H1 (cell line): ENCODE data around the gene GNB5.

Experiments
- CHD1 ChIP-seq: IDR thresholded peaks from 2 replicates; pipeline ENCODE4 v1.6.1; 2012; ENCODE audit warnings: low read depth, low read length, improper control_type of control experiment
- EP300 ChIP-seq, 2 experiments: IDR thresholded peaks; 1 replicate in 1 of 2; 2 replicates in 1 of 2; pipeline ENCODE4 v1.6.1; 2011 to 2012; ENCODE audit warnings: low read depth in 2 of 2, low read length in 2 of 2, mild to moderate bottlenecking in 2 of 2, borderline replicate concordance in 1 of 2, inconsistent platforms in 1 of 2, moderate library complexity in 1 of 2
- EZH2 ChIP-seq: fragments of 200-600 bp; sonication (generic); IDR thresholded peaks from 2 replicates; pipeline ENCODE4 v1.7.1; 2012; ENCODE audit warnings: low read depth, mild to moderate bottlenecking, moderate library complexity, low read length, inconsistent platforms; ENCODE audit not compliant: severe bottlenecking
- KDM1A ChIP-seq: fragments of 200-600, 300-600 bp; sonication (generic); IDR thresholded peaks from 2 replicates; pipeline ENCODE4 v1.7.1; 2016; ENCODE audit warnings: mild to moderate bottlenecking, low read length, borderline replicate concordance
- MAFK ChIP-seq: IDR thresholded peaks from 2 replicates; pipeline ENCODE4 v1.6.1; 2012; ENCODE audit warnings: low read depth, mild to moderate bottlenecking, improper control_type of control experiment, low read length
- POLR2A ChIP-seq, 2 experiments: IDR thresholded peaks; 1 replicate in 1 of 2; 2 replicates in 1 of 2; pipeline ENCODE4 v1.6.1; 2011; ENCODE audit warnings: low read depth in 2 of 2, low read length in 2 of 2, mild to moderate bottlenecking in 2 of 2; ENCODE audit errors: control extremely low read depth in 1 of 2
- POLR2AphosphoS5 ChIP-seq: IDR thresholded peaks from 2 replicates; pipeline ENCODE4 v1.6.1; 2011; ENCODE audit warnings: low read depth, low read length
- SIRT6 ChIP-seq: IDR thresholded peaks from one replicate; pipeline ENCODE4 v1.7.1; 2012; ENCODE audit warnings: low read length, inconsistent platforms
- SUZ12 ChIP-seq: fragments of 200-600 bp; sonication (generic); IDR thresholded peaks from 2 replicates; pipeline ENCODE4 v1.6.1; 2012; ENCODE audit warnings: mild to moderate bottlenecking, inconsistent platforms, low read length, moderate library complexity, mixed read lengths
- TAF1 ChIP-seq: IDR thresholded peaks from 2 replicates; pipeline ENCODE4 v1.6.1; 2011; ENCODE audit warnings: mild to moderate bottlenecking, low read depth, low read length
- TAF7 ChIP-seq: optimal IDR thresholded peaks from 2 replicates; pipeline ENCODE3; 2011; ENCODE audit warnings: low read depth, mild to moderate bottlenecking, inconsistent platforms, low read length, moderate library complexity, borderline replicate concordance
- TF ChIP-seq, protein P1 (sequence below), 3 experiments: IDR thresholded peaks; 1 replicate in 2 of 3; 2 replicates in 1 of 3; pipeline versions ENCODE4 v1.5.1 to v1.6.1; 2011; ENCODE audit warnings: low read length in 3 of 3, mild to moderate bottlenecking in 3 of 3, inconsistent platforms in 2 of 3, low read depth in 1 of 3, moderate library complexity in 1 of 3; ENCODE audit not compliant: insufficient read depth in 1 of 3; ENCODE audit errors: control extremely low read depth in 1 of 3
- TF ChIP-seq, protein P2 (sequence below): IDR thresholded peaks from 2 replicates; pipeline ENCODE4 v1.6.1; 2011; ENCODE audit warnings: low read length, improper control_type of control experiment

DNA sequence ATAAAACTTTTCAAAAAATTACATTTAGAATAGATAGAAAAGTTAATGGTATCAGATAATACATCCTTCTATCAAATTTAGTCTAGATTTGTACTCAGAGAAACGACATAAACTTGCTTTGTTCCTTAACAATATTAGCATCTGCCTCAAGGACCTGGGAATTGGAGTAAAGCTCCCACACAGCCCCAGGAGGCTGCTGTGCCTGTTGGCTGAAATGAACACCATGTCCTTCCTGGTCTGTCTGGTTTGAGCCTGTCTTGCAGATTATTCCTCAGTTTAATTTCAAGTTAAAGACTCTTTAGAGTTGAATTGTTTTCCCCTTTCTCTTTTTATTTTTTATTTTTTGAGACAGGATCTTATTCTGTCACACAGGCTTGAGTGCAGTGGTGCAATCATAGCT lies 19.4 kb downstream of the GNB5 start:
- TF ChIP-seq EP300 (IDR thresholded peaks at IDR 0.05; ENCODE audit: borderline replicate concordance in 1 of 2, low read depth in 2 of 2, low read length in 2 of 2) (no peak), POLR2AphosphoS5 (no peak), POLR2A (IDR thresholded peaks at IDR 0.05; ENCODE audit: control extremely low read depth in 1 of 2, low read depth in 2 of 2, low read length in 2 of 2) (no peak), TAF7 (no peak), SIRT6 (no peak), KDM1A (no peak), TAF1 (no peak), SUZ12 (no peak), MAFK (no peak), EZH2 (no peak), CHD1 (no peak)
- TF ChIP-seq, protein P1, sequence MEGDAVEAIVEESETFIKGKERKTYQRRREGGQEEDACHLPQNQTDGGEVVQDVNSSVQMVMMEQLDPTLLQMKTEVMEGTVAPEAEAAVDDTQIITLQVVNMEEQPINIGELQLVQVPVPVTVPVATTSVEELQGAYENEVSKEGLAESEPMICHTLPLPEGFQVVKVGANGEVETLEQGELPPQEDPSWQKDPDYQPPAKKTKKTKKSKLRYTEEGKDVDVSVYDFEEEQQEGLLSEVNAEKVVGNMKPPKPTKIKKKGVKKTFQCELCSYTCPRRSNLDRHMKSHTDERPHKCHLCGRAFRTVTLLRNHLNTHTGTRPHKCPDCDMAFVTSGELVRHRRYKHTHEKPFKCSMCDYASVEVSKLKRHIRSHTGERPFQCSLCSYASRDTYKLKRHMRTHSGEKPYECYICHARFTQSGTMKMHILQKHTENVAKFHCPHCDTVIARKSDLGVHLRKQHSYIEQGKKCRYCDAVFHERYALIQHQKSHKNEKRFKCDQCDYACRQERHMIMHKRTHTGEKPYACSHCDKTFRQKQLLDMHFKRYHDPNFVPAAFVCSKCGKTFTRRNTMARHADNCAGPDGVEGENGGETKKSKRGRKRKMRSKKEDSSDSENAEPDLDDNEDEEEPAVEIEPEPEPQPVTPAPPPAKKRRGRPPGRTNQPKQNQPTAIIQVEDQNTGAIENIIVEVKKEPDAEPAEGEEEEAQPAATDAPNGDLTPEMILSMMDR (IDR thresholded peaks at IDR 0.05; ENCODE audit: control extremely low read depth in 1 of 3, insufficient read depth in 1 of 3, low read depth in 1 of 3, low read length in 3 of 3), result no peak
- TF ChIP-seq, protein P2, sequence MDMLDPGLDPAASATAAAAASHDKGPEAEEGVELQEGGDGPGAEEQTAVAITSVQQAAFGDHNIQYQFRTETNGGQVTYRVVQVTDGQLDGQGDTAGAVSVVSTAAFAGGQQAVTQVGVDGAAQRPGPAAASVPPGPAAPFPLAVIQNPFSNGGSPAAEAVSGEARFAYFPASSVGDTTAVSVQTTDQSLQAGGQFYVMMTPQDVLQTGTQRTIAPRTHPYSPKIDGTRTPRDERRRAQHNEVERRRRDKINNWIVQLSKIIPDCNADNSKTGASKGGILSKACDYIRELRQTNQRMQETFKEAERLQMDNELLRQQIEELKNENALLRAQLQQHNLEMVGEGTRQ, result no peak
